Measurements from ENCODE around the gene ERFE. TPM values are rescaled to one million over a fixed set of nuclear protein-coding genes. Genes with fewer than 3 reads are reported as not detected.
A peak's percentile ranks its signal among the peaks of the same experiment; 100 is the strongest.

Gene ERFE
- total RNA-seq, 1 experiment from 2014 or later = 9.7 TPM

GRCh38 chr2:238126338-238126737 lies 32.4 kb upstream of the ERFE start:
- no peaks in the 10 kb centered on the region for H3K9me2 ChIP-seq (ENCODE audit: insufficient read depth)
- intact Hi-C loops (cut with micrococcal nuclease; ENCODE audit: unreplicated experiment) = no loop called here
- H3F3A ChIP-seq (ENCODE audit: insufficient read depth, low read depth) = peaks cover 14% of the 10 kb centered on the region
- H3K4me2 ChIP-seq = no peak overlapping the region
- H3K4me1 ChIP-seq (replicated peaks; ENCODE audit: insufficient read depth) = no peaks in the 10 kb centered on the region
- no peak overlapping the region for H3K4me3 ChIP-seq
- no peaks in the 10 kb centered on the region for H3K36me3 ChIP-seq (ENCODE audit: low read depth)
- peaks cover 27% of the 10 kb centered on the region for H3K27me3 ChIP-seq (ENCODE audit: insufficient read depth, low read depth)
- peaks cover 8% of the 10 kb centered on the region; the same call in 1 of the 2 replicates for H3K9me3 ChIP-seq (ENCODE audit: insufficient read depth, low read depth)
- DNase-seq = no peak
- H2AFZ ChIP-seq = no peak overlapping the region
- no peak for TF ChIP-seq EZH2 (IDR thresholded peaks at IDR 0.05; ENCODE audit: low read depth)
- TF ChIP-seq, protein P1, sequence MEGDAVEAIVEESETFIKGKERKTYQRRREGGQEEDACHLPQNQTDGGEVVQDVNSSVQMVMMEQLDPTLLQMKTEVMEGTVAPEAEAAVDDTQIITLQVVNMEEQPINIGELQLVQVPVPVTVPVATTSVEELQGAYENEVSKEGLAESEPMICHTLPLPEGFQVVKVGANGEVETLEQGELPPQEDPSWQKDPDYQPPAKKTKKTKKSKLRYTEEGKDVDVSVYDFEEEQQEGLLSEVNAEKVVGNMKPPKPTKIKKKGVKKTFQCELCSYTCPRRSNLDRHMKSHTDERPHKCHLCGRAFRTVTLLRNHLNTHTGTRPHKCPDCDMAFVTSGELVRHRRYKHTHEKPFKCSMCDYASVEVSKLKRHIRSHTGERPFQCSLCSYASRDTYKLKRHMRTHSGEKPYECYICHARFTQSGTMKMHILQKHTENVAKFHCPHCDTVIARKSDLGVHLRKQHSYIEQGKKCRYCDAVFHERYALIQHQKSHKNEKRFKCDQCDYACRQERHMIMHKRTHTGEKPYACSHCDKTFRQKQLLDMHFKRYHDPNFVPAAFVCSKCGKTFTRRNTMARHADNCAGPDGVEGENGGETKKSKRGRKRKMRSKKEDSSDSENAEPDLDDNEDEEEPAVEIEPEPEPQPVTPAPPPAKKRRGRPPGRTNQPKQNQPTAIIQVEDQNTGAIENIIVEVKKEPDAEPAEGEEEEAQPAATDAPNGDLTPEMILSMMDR (conservative IDR thresholded peaks at IDR 0.05) = no peak
- H3K27ac ChIP-seq = no peak overlapping the region
- no TSS peak for BruUV-seq (replicated peaks)
- ChIA-PET POLR2A (ENCODE audit: unreplicated experiment) (no interaction called here), CTCF (no interaction called here)
- H4K20me1 ChIP-seq (ENCODE audit: insufficient read depth) = no peaks in the 10 kb centered on the region
- no peaks in the 10 kb centered on the region for H3K79me2 ChIP-seq (ENCODE audit: low read depth)

DNA sequence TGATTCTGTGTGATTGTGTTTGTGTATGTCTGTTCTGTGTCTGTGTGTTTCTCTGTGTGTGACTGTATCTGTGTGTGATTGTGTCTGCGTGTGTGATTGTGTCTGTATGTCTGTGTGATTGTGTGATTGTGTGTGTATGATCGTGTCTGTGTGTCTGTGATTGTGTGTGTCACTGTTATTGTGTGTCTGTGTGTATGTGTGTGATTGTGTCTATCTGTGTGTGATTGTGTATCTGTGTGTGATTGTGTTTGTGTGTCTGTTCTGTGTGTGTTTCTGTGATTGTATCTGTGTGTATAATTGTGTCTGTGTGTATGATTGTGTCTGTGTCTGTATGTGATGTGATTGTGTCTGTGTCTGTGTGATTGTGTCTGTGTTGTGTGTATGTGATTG lies 32.0 kb upstream of the ERFE start:
- H3K4me2 ChIP-seq = peak overlapping the region; percentile 26
- H2AFZ ChIP-seq = no peak overlapping the region
- no TSS peak for BruUV-seq (replicated peaks)
- H3K27me3 ChIP-seq (ENCODE audit: insufficient read depth, low read depth) = peaks cover 23% of the 10 kb centered on the region
- H3K36me3 ChIP-seq (ENCODE audit: low read depth) = no peaks in the 10 kb centered on the region
- ChIA-PET POLR2A (ENCODE audit: unreplicated experiment) (interaction anchor here (0.7 kb wide), 1 partner anchor 1130 kb away, joined by 20 read pairs; no protein-coding TSS in a partner anchor), CTCF (interaction anchor here (0.6 to 1.0 kb wide), 10 partner anchors 10 to 291 kb away, joined by 3 to 13 read pairs (median 4); partner anchors contain the start of gene ILKAP)
- no peaks in the 10 kb centered on the region for H4K20me1 ChIP-seq (ENCODE audit: insufficient read depth)
- no peak overlapping the region for H3K27ac ChIP-seq
- H3K4me3 ChIP-seq = no peak overlapping the region
- peaks cover 8% of the 10 kb centered on the region; the same call in 1 of the 2 replicates for H3K9me3 ChIP-seq (ENCODE audit: insufficient read depth, low read depth)
- H3F3A ChIP-seq (ENCODE audit: insufficient read depth, low read depth) = peaks cover 14% of the 10 kb centered on the region
- H3K9me2 ChIP-seq (ENCODE audit: insufficient read depth) = no peaks in the 10 kb centered on the region
- no peaks in the 10 kb centered on the region for H3K4me1 ChIP-seq (replicated peaks; ENCODE audit: insufficient read depth)
- no peaks in the 10 kb centered on the region for H3K79me2 ChIP-seq (ENCODE audit: low read depth)
- intact Hi-C loops (cut with micrococcal nuclease; ENCODE audit: unreplicated experiment) = no loop called here
- TF ChIP-seq, protein P1 (conservative IDR thresholded peaks at IDR 0.05) = no peak
- TF ChIP-seq EZH2 (IDR thresholded peaks at IDR 0.05; ENCODE audit: low read depth) = no peak
- DNase-seq = no peak

DNA sequence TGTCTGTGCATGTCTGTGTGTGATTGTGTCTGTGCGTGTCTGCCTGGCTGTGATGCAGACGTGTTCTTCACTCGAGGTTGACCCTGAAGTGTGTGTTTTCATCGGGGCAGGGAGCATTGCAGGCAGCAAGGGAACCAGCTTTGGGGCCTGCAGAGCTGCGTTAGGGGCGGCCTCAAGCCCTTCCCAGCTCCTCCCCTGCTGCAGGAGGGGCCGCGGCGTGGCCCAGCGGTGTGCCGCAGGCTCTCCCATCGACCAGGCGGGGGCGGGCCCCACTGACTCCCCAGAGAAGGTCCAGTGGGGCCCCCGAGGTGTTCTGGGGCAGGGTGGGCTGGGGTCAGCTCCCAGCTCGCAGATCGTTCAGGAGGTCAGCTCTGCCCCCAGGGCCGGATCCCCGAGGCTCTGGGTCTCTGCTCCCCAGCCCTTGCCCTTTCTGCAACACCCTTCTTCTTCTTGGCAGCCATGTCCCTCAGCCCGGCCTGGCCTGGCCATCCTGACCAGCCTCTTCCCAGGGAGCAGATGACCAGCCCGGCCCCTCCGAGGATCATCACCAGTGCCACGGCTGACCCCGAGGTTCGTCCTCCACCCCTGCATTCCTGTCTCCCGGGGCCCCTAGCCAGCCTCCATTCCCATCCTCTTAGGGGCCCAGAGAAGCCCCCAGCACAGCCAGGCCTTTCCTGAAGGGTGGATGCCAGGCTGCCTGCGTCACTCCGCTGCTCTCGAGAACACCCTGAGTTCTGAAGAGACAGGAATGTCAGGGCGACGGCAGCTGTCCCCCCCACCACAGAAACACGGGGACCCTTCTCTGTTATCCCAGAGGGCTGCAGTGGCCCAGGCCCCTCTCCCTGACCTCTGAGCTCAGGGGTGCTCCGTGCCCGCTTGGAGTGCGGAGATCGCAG lies 31.4 kb upstream of the ERFE start:
- Histone ChIP-seq H3K79me2 (ENCODE audit: low read depth) (no peaks in the 10 kb centered on the region), H3K27me3 (ENCODE audit: insufficient read depth, low read depth) (peaks cover 17% of the 10 kb centered on the region), H3K9me3 (ENCODE audit: insufficient read depth, low read depth) (peaks cover 8% of the 10 kb centered on the region; the same call in 1 of the 2 replicates), H3K4me3 (no peak overlapping the region), H3K4me2 (peak overlapping the region; percentile 26), H3F3A (ENCODE audit: insufficient read depth, low read depth) (peaks cover 14% of the 10 kb centered on the region), H4K20me1 (ENCODE audit: insufficient read depth) (no peaks in the 10 kb centered on the region), H3K36me3 (ENCODE audit: low read depth) (no peaks in the 10 kb centered on the region), H2AFZ (no peak overlapping the region), H3K4me1 (replicated peaks; ENCODE audit: insufficient read depth) (no peaks in the 10 kb centered on the region), H3K9me2 (ENCODE audit: insufficient read depth) (no peaks in the 10 kb centered on the region), H3K27ac (no peak overlapping the region)
- no TSS peak for BruUV-seq (replicated peaks)
- TF ChIP-seq, protein P1 (conservative IDR thresholded peaks at IDR 0.05) = no peak
- TF ChIP-seq EZH2 (IDR thresholded peaks at IDR 0.05; ENCODE audit: low read depth) = no peak
- ChIA-PET POLR2A (ENCODE audit: unreplicated experiment) (interaction anchor here (0.7 kb wide), 1 partner anchor 1130 kb away, joined by 20 read pairs; no protein-coding TSS in a partner anchor), CTCF (interaction anchor here (0.6 to 1.0 kb wide), 11 partner anchors 9 to 1004 kb away, joined by 3 to 14 read pairs (median 5); partner anchors contain the start of gene ILKAP)
- DNase-seq = peak in 1 of 2 experiments; percentile 65
- intact Hi-C loops (cut with micrococcal nuclease; ENCODE audit: unreplicated experiment) = no loop called here
